Heart right ventricle (tissue), 16 donors: ENCODE data around the gene KCNQ1. TPM values are rescaled to one million over a fixed set of nuclear protein-coding genes. Genes with fewer than 3 reads are reported as not detected.
A peak's percentile ranks its signal among the peaks of the same experiment; 100 is the strongest.

ENCODE experiments used
- ATAC-seq, 8 donors: fragments of 200-7000 bp; cut with Tn5 transposase; one replicate each; pipeline ENCODE4 v1.9.1; 2020; ENCODE audit warnings: mild to moderate bottlenecking in 8 of 8, moderate library complexity in 8 of 8, moderate number of reproducible peaks in 1 of 8
- DNase-seq, 2 donors: peaks; one replicate each; pipeline ENCODE4 v3.0.0-alpha.2; 2020
- H3K27ac ChIP-seq, 10 donors: fragments of 200-600 bp; sonication (generic) in 2 of 10; one replicate each; pipeline versions ENCODE4 v1.5.0 to v1.8.0; 2020 to 2022; ENCODE audit warnings: mild to moderate bottlenecking in 3 of 10
- H3K27me3 ChIP-seq, 7 donors: fragments of 200-600 bp; one replicate each; pipeline ENCODE4 v1.8.0; 2021 to 2022; ENCODE audit warnings: mild to moderate bottlenecking in 2 of 7
- H3K36me3 ChIP-seq, 9 donors: fragments of 200-600 bp; sonication (generic) in 1 of 9; one replicate each; pipeline versions ENCODE4 v1.5.0 to v1.8.0; 2020 to 2022; ENCODE audit warnings: mild to moderate bottlenecking in 2 of 9
- H3K4me1 ChIP-seq, 9 donors: fragments of 200-600 bp; sonication (generic) in 1 of 9; one replicate each; pipeline versions ENCODE4 v1.5.0 to v1.8.0; 2020 to 2022; ENCODE audit warnings: mild to moderate bottlenecking in 4 of 9
- H3K4me3 ChIP-seq, 10 donors: fragments of 200-600 bp; sonication (generic) in 2 of 10; one replicate each; pipeline versions ENCODE4 v1.5.0 to v1.8.0; 2020 to 2022; ENCODE audit warnings: mild to moderate bottlenecking in 7 of 10, moderate library complexity in 2 of 10
- H3K9me3 ChIP-seq, 11 donors: fragments of 200-600 bp in 10 of 11; sonication (generic) in 2 of 11; one replicate each; pipeline versions ENCODE4 v1.5.0 to v1.8.0; 2013 to 2022; ENCODE audit warnings: mild to moderate bottlenecking in 2 of 11, control low read depth in 1 of 11, moderate library complexity in 1 of 11
- CTCF ChIP-seq, 9 donors: fragments of 200-600 bp; sonication (generic) in 2 of 9; IDR thresholded peaks; one replicate each; pipeline versions ENCODE4 v1.5.0 to v1.8.0; 2021 to 2022; ENCODE audit warnings: antibody characterized with exemption in 9 of 9, mild to moderate bottlenecking in 5 of 9, moderate library complexity in 1 of 9
- WGBS, 2 donors: extraction: QIAGEN DNeasy Blood & Tissue Kit; methylation state at CpG; one replicate each; pipeline ENCODE4 v1.1.7; 2013; ENCODE audit warnings: inconsistent platforms in 1 of 2; 5-methylcytosine and 5-hydroxymethylcytosine counted together
- intact Hi-C, 10 donors: fragments of 100-400 bp; cut with DNase I; formaldehyde crosslinking; loops; one replicate each; pipeline versions ENCODE4 v1.11.1 to v1.14.2; 2022
- polyA plus RNA-seq, 2 donors: library from polyadenylated mRNA; stranded (reverse); fragments of 200-250 nt; gene quantifications; one replicate each; pipeline ENCODE4 v1.2.3, GENCODE V29; 2013
- total RNA-seq, 10 donors: library from RNA; stranded (reverse); fragmentation: NEBNext Ultra II Directional in 3 of 10; extraction: Animal tissue kit (Norgen Biotek cat#: 25700) in 3 of 10; gene quantifications; one replicate each; pipeline versions ENCODE4 v1.2.1 to v1.2.4, GENCODE V29; 2021 to 2023
- donor health status: Arrhythmogenic right ventricular cardiomyopathy.
- donor health status: ischemic (EF 13 %, LVEDD 7.1; RV severe dilation, severe dysfunction).
- donor health status: healthy with polysubstance abuse.
- donor health status: DM: no; HTN: yes; CAD: no.
- donor health status: DM: no; HTN: no; CAD: no.
- donor health status: ischemic (EF 25% LVEDD 6.9; RV normal size, moderate dysfunction).
- donor health status: ischemic (EF 25% LVEDD 5.7; RV mildly dilated, moderate dysfunction).
- donor health status: healthy.
- donor health status: DM: yes; HTN: yes; CAD: no.
- donor health status: Ischemic cardiomyopathy.
- donor health status: ischemic (EF 35%, LVEDD 5.7; RV mildly dilated, moderate dysfunction).
- donor health status: nonischemic (EF 11% LVEDD 7.7; RV severe dilation, severe dysfunction).
- donor health status: DM: yes; HTN: yes; CAD: no.
- donor health status: PGD.
- donor health status: ischemic (EF 29% LVEDD 5.4; RV normal size, mild dysfunction).
- donor health status: nonischemic (EF 23%, LVEDD 6.1; RV moderate dilation, normal function).

The KCNQ1 gene
- total and polyA plus RNA-seq, 12 donors, result 19.9 to 48.2 (median 33.7) TPM

- Histone ChIP-seq H3K27me3 (no peaks in the 10 kb centered on the region), H3K4me3 (no peak overlapping the region), H3K27ac (no peak overlapping the region), H3K36me3 (no peaks in the 10 kb centered on the region), H3K4me1 (peaks cover 0 to 19% (median 0%) of the 10 kb centered on the region in 9 donors), H3K9me3 (peaks cover 0 to 7% (median 0%) of the 10 kb centered on the region in 11 donors)
- WGBS, 2 donors, result 94 to 97% methylated on average over 17 of the region's 17 CpGs
- no peak for TF ChIP-seq CTCF (IDR thresholded peaks at IDR 0.05)
- intact Hi-C loops, result loop anchor here in 1 of 10 donors (10.0 kb wide), 1 partner anchor 226 kb away; no protein-coding TSS in a partner anchor
- DNase-seq (peak in 1 of 2 donors; percentile 11), ATAC-seq (no peak)
Measured at GRCh38 chr11:2558397-2558796, 113.6 kb downstream of the KCNQ1 start.

GRCh38 chr11:2558861-2559526 is 114.2 kb downstream of the KCNQ1 start:
- ATAC-seq, result no peak
- Histone ChIP-seq H3K9me3 (peaks cover 0 to 7% (median 0%) of the 10 kb centered on the region in 11 donors), H3K36me3 (no peaks in the 10 kb centered on the region), H3K27me3 (no peaks in the 10 kb centered on the region), H3K4me3 (no peak overlapping the region), H3K4me1 (peaks cover 0 to 19% (median 0%) of the 10 kb centered on the region in 9 donors), H3K27ac (no peak overlapping the region)
- TF ChIP-seq CTCF (IDR thresholded peaks at IDR 0.05), result no peak
- DNase-seq, result no peak
- intact Hi-C loops, result loop anchor here in 1 of 10 donors (10.0 kb wide), 1 partner anchor 226 kb away; no protein-coding TSS in a partner anchor
- 92 to 94% methylated on average over 13 of the region's 13 CpGs for WGBS, 2 donors

- H3K36me3 ChIP-seq, result no peaks in the 10 kb centered on the region
- H3K9me3 ChIP-seq, result peaks cover 0 to 7% (median 0%) of the 10 kb centered on the region in 11 donors
- peak in 1 of 8 donors; percentile 38 for ATAC-seq
- intact Hi-C loops, result loop anchor here in 1 of 10 donors (10.0 kb wide), 1 partner anchor 225 kb away; no protein-coding TSS in a partner anchor
- no peak overlapping the region for H3K27ac ChIP-seq
- no peaks in the 10 kb centered on the region for H3K27me3 ChIP-seq
- peak in 1 of 2 donors; percentile 13 for DNase-seq
- no peak for TF ChIP-seq CTCF (IDR thresholded peaks at IDR 0.05)
- peaks cover 0 to 19% (median 0%) of the 10 kb centered on the region in 9 donors for H3K4me1 ChIP-seq
- WGBS, 2 donors, result 70 to 71% methylated on average over 28 of the region's 28 CpGs
- H3K4me3 ChIP-seq, result no peak overlapping the region
Measured at GRCh38 chr11:2559527-2560311, 114.9 kb downstream of the KCNQ1 start.
